ENCODE data around the gene GID8.

Gene GID8

GRCh38 chr20:62943396-62943795, 5.4 kb downstream of the GID8 start:
- no peak for DNase-seq (ENCODE audit: low read depth)

GRCh38 chr20:62944184-62944583, 6.2 kb downstream of the GID8 start:
- DNase-seq (ENCODE audit: low read depth): no peak

GRCh38 chr20:62944746-62945145, 6.8 kb downstream of the GID8 start:
- DNase-seq (ENCODE audit: low read depth): no peak

GRCh38 chr20:62945771-62946339, 7.9 kb downstream of the GID8 start:
- DNase-seq (ENCODE audit: low read depth): no peak

GRCh38 chr20:62946918-62947317, 9.0 kb downstream of the GID8 start:
- no peak for DNase-seq (ENCODE audit: low read depth)

GRCh38 chr20:62947532-62948300, 9.8 kb downstream of the GID8 start:
- DNase-seq (ENCODE audit: low read depth): no peak

- no peak for DNase-seq (ENCODE audit: low read depth)
Observed at GRCh38 chr20:62949153-62949821, 11.3 kb downstream of the GID8 start.

- no peak for DNase-seq (ENCODE audit: low read depth)
Observed at GRCh38 chr20:62949962-62950361, 12.0 kb downstream of the GID8 start.

GRCh38 chr20:62950741-62951140, 12.8 kb downstream of the GID8 start:
- no peak for DNase-seq (ENCODE audit: low read depth)

- DNase-seq (ENCODE audit: low read depth): no peak
Observed at GRCh38 chr20:62951143-62951895, 13.4 kb downstream of the GID8 start.

GRCh38 chr20:62951896-62952372, 14.0 kb downstream of the GID8 start:
- DNase-seq (ENCODE audit: low read depth): no peak

- DNase-seq (ENCODE audit: low read depth): no peak
Observed at GRCh38 chr20:62952373-62952967, 14.5 kb downstream of the GID8 start, which contains the start of gene SLC17A9. TSS of gene SLC17A9 (plus strand) at chr20:62952709. CDS start at chr20:62952831, 122 bp downstream.

- DNase-seq (ENCODE audit: low read depth): no peak
Observed at GRCh38 chr20:62952968-62953838, 15.3 kb downstream of the GID8 start.

- no peak for DNase-seq (ENCODE audit: low read depth)
Observed at GRCh38 chr20:62953839-62954703, 16.1 kb downstream of the GID8 start.

- no peak for DNase-seq (ENCODE audit: low read depth)
Observed at GRCh38 chr20:62955519-62956386, 17.8 kb downstream of the GID8 start.

- no peak for DNase-seq (ENCODE audit: low read depth)
Observed at GRCh38 chr20:62956387-62957135, 18.6 kb downstream of the GID8 start.

GRCh38 chr20:62957136-62958117, 19.5 kb downstream of the GID8 start:
- DNase-seq (ENCODE audit: low read depth): no peak

Data from stimulated activated CD4-positive, alpha-beta T cell treated with anti-CD3 and anti-CD28 coated beads, Interleukin-2, amount 100 ng/mL, for 4 hours (primary cell).